Lower leg skin (tissue), 3 donors: Measurements from ENCODE around the gene DEDD.

ENCODE experiments used
- POLR2A ChIP-seq, 2 donors: fragments of 450-650 bp; IDR thresholded peaks; one replicate each; pipeline ENCODE4 v1.6.1; 2016 to 2017; ENCODE audit warnings: antibody characterized with exemption in 2 of 2, mild to moderate bottlenecking in 1 of 2, moderate library complexity in 1 of 2
- TF ChIP-seq, protein P1 (sequence below), 3 donors: fragments of 450-650 bp; IDR thresholded peaks; one replicate each; pipeline ENCODE4 v1.5.1; 2016; ENCODE audit warnings: antibody characterized with exemption in 3 of 3, mild to moderate bottlenecking in 3 of 3, moderate library complexity in 2 of 3

GRCh38 chr1:161177936-161178244, 45.4 kb upstream of the DEDD start:
- TF ChIP-seq, protein P1, sequence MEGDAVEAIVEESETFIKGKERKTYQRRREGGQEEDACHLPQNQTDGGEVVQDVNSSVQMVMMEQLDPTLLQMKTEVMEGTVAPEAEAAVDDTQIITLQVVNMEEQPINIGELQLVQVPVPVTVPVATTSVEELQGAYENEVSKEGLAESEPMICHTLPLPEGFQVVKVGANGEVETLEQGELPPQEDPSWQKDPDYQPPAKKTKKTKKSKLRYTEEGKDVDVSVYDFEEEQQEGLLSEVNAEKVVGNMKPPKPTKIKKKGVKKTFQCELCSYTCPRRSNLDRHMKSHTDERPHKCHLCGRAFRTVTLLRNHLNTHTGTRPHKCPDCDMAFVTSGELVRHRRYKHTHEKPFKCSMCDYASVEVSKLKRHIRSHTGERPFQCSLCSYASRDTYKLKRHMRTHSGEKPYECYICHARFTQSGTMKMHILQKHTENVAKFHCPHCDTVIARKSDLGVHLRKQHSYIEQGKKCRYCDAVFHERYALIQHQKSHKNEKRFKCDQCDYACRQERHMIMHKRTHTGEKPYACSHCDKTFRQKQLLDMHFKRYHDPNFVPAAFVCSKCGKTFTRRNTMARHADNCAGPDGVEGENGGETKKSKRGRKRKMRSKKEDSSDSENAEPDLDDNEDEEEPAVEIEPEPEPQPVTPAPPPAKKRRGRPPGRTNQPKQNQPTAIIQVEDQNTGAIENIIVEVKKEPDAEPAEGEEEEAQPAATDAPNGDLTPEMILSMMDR (IDR thresholded peaks at IDR 0.05): no peak
- TF ChIP-seq POLR2A (IDR thresholded peaks at IDR 0.05): no peak
